ENCODE results near the gene ACVR1C. TPM values are rescaled to one million over a fixed set of nuclear protein-coding genes. Genes with fewer than 3 reads are reported as not detected.
A peak's percentile ranks its signal among the peaks of the same experiment; 100 is the strongest.

ACVR1C gene
- total and polyA plus RNA-seq, 2 of the 4 experiments (the other 2 are of a cell fraction), result 0.07 to 0.18 TPM

GRCh38 chr2:157596992-157597681, 31.5 kb downstream of the ACVR1C start:
- Histone ChIP-seq H3K36me3 (ENCODE audit: control insufficient read depth, insufficient read depth, low read length) (no peaks in the 10 kb centered on the region), H2AK5ac (ENCODE audit: low read depth, low read length) (no peak overlapping the region), H2AK9ac (replicated peaks; ENCODE audit: low read depth, low read length, poor library complexity) (no peak overlapping the region), H3K79me1 (ENCODE audit: low read depth in 1 of 2, low read length in 2 of 2) (no peaks in the 10 kb centered on the region), H4K20me1 (ENCODE audit: insufficient read depth, low read length) (no peaks in the 10 kb centered on the region), H4K5ac (ENCODE audit: low read depth, low read length) (no peak overlapping the region), H3K4me1 (ENCODE audit: control insufficient read depth, insufficient read depth, low read length) (no peaks in the 10 kb centered on the region), H4K8ac (ENCODE audit: low read depth in 2 of 2, low read length in 2 of 2) (no peak overlapping the region), H3K4ac (ENCODE audit: low read depth, low read length) (no peak overlapping the region), H3K23ac (ENCODE audit: low read depth, low read length) (no peak overlapping the region), H2BK15ac (ENCODE audit: low read depth, low read length) (no peak overlapping the region), H4K91ac (ENCODE audit: insufficient read depth, low read depth, low read length) (no peak overlapping the region), H3K9me3 (ENCODE audit: control insufficient read depth, insufficient read depth, low read length) (no peaks in the 10 kb centered on the region), H3K4me3 (ENCODE audit: insufficient read depth, low read depth, low read length) (no peak overlapping the region), H3K18ac (ENCODE audit: low read depth, low read length) (no peak overlapping the region), H2BK120ac (ENCODE audit: low read depth, low read length) (no peak overlapping the region), H3K9me1 (ENCODE audit: insufficient read depth, low read length) (no peaks in the 10 kb centered on the region), H3K9ac (ENCODE audit: low read depth, low read length) (no peak overlapping the region), H2AFZ (replicated peaks; ENCODE audit: low read length, poor library complexity) (peak overlapping the region; percentile 26), H3K4me2 (ENCODE audit: low read depth, low read length) (no peak overlapping the region), H3K27me3 (ENCODE audit: control insufficient read depth, insufficient read depth, low read length) (peaks cover 10% of the 10 kb centered on the region), H2BK5ac (ENCODE audit: low read depth, low read length, poor library complexity, severe bottlenecking) (no peak overlapping the region), H3K27ac (ENCODE audit: insufficient read depth, low read length) (no peak overlapping the region), H3K14ac (replicated peaks; ENCODE audit: low read depth, low read length) (no peak overlapping the region), H3K56ac (ENCODE audit: extremely low read depth, insufficient read depth, low read length) (no peak overlapping the region), H2BK20ac (ENCODE audit: low read depth, low read length) (no peak overlapping the region)
- ChIA-PET POLR2A (ENCODE audit: unreplicated experiment) (no interaction called here), CTCF (interaction anchor here (0.6 kb wide), 1 partner anchor 283 kb away, joined by 4 read pairs; no protein-coding TSS in a partner anchor)
- ATAC-seq (ENCODE audit: low read depth), result no peak
- in situ Hi-C loops (cut with MboI; ENCODE audit: low sequenced_read_pairs), result no loop called here
- peak; percentile 1 for DNase-seq
- dilution Hi-C loops (cut with HindIII; ENCODE audit: low sequenced_read_pairs, unreplicated experiment), result no loop called here
- TF ChIP-seq SMC3 (IDR thresholded peaks at IDR 0.05; ENCODE audit: low read depth, low read length) (no peak), CTCF (conservative IDR thresholded peaks at IDR 0.05; ENCODE audit: low read depth, low read length) (peak; percentile 33; the same call in 1 of the 2 replicates)
- intact Hi-C loops (cut with micrococcal nuclease), result no loop called here
- BruUV-seq (replicated peaks), result no TSS peak
- WGBS, 2 experiments (ENCODE audit: extremely low coverage in 2 of 2, insufficient read length in 1 of 2), result 23% methylated on average over 14 of the region's 45 CpGs; no CpG with 5 or more reads in 1 of the 2 experiments

Measured in IMR-90 (cell line).